GM13977 (cell line): Measurements from ENCODE around the gene SUCLG1.
A peak's percentile ranks its signal among the peaks of the same experiment; 100 is the strongest.

Experiments used
- DNase-seq: peaks from one replicate; pipeline ENCODE4 v3.0.0; 2012; ENCODE audit warnings: low spot score
- CTCF ChIP-seq: IDR thresholded peaks from 2 replicates; pipeline ENCODE4 v1.5.1; 2012; ENCODE audit warnings: mild to moderate bottlenecking, control low read depth; ENCODE audit not compliant: insufficient read depth; ENCODE audit errors: extremely low read depth, missing control alignments
- in situ Hi-C: fragments of 300-500 bp; cut with MboI; formaldehyde crosslinking; loops from one replicate; pipeline ENCODE4 v1.12.0; 2022; ENCODE audit warnings: low sequenced_read_pairs, low pct_unique_long_range_greater_than_20kb, mixed read lengths, inconsistent platforms; ENCODE audit not compliant: unreplicated experiment

Gene SUCLG1

GRCh38 chr2:84441036-84441435 is 18.0 kb downstream of the SUCLG1 start:
- no peak for TF ChIP-seq CTCF
- no peak for DNase-seq
- in situ Hi-C loops, result no loop called here

DNA sequence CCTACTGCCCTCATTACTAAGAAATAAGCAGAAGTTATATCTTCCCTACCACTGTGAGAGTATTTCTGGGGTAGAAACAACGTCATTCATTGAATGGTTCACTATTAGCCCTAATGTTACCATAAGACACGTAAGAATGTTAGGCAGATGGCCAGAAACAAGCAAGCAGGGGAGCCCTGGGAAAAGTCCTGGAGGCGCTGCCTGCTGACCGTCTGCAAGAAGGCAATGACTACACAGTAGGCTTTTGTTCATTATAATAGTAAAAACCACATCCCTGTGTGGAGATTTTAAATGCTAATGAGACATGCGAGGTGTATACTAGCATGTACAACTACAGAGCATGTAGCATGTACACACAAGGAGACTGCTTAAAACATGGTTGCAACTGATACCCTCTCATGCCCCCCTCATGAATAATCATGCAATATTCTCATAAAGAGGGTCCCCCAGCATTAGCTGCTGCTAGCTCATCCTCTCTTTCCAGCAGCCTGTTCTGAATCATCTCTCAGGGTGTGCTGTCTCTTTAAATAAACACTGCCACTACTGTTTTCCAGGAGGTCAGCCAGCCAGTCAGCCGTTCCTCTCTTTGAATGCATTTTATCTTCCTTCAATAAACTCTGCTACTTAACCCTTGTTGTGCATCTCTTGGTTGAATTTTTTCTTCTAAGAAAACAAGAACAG is 23.6 kb downstream of the SUCLG1 start:
- TF ChIP-seq CTCF, result no peak
- in situ Hi-C loops, result no loop called here
- DNase-seq, result no peak

DNA sequence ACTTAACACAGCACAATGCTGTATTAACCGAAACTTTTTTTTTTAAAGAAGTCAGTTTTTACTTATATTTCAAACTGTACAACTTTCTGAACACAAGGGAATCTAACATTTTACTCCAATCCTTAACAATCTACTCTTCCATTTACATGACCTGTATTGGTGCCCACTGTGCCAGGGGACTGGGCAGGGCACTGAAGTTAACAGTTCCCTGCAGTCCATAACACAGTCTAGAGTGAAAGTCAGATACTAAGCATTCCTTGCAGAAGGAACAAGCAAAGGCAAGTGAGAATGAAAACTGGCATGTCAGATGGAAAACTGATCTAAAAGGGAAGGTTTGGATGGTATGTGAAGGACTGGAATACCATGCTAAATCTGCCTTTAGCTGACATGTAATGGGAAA is 29.8 kb downstream of the SUCLG1 start:
- TF ChIP-seq CTCF, result no peak
- in situ Hi-C loops, result no loop called here

DNA sequence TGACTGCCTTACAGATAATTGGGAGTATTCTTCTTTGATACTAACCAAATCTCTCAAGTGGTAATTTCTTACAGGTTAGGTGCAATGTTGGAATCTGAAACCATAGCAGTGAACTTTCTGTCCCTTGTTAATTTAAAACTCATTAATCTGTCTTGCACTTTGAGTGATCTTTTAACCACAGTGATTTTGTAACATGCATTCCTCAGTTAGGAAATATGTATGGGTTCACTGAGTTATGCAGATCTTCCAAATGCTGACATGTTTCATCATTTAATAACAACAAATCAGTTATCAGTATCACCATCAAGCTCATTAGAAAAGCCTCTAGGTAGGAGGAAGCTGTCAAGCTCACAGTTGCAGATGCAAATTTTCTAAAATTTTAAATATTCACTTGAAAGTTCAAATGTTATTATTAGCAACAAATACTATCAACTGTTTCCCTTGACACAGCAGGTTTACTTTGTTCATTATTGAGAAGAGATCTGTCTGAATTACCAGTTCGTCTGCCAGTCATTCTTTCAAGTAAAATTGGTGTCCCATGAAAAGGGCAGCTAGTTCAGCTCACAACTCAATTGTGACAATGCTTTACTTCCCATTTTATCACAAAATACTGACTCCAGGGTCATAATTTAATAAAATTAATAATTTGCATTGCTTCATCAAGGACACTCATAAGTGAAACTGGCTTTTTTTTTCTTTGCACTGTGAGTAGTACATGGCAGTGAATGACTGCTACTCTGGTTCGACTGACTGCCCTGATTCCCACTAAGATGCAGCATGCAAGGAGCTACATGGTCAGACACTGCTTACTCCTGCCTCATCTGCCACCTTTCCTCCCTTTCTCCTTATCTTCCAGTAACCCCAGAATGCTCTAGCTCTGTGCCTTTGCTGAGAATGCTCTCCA is 31.6 kb downstream of the SUCLG1 start:
- in situ Hi-C loops, result no loop called here
- DNase-seq, result no peak
- TF ChIP-seq CTCF, result no peak

More for the DNA sequence above, 29.8 kb downstream of the SUCLG1 start:
- DNase-seq, result no peak

DNA sequence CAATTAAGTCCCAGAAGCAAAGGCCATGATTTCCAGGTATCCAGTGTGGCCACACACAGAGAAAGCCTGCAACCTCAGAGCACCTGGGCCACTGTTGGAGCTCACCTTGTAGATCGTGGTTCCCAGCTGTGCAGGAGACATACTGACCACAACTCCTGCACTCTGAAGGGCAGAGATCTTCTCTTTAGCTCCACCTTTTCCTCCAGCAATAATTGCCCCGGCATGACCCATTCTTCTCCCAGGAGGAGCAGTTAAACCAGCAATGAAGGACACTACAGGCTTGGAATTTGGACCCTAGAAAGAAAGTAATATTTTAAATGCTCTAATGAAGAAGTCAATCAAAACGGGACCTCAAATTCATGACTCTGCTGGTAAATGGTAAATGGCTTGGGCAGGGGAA is 33.8 kb downstream of the SUCLG1 start:
- DNase-seq, result no peak
- no peak for TF ChIP-seq CTCF
- in situ Hi-C loops, result no loop called here

- no peak for DNase-seq
- TF ChIP-seq CTCF, result peak; percentile 43
- in situ Hi-C loops, result no loop called here
These were observed 34.9 kb downstream of the SUCLG1 start for GRCh38 chr2:84424152-84424551.
